Left cardiac atrium (tissue), 4 donors: ENCODE results near the gene ATP5MC2. TPM values are rescaled to one million over a fixed set of nuclear protein-coding genes. Genes with fewer than 3 reads are reported as not detected.
"Not testable (repeated sequence)": the region's sequence is repeated elsewhere in the genome, so short reads cannot be mapped to it uniquely, and the experiment has no call there.

Experiments used
- ATAC-seq, 2 donors: fragments of 200-7000 bp; cut with Tn5 transposase; one replicate each; pipeline ENCODE4 v1.9.1; 2020; ENCODE audit warnings: mild to moderate bottlenecking in 2 of 2, moderate library complexity in 2 of 2
- DNase-seq: peaks from one replicate; pipeline ENCODE4 v3.0.0-alpha.2; 2020
- intact Hi-C, 2 donors: fragments of 100-400 bp; cut with DNase I; formaldehyde crosslinking; loops; one replicate each; pipeline versions ENCODE4 v1.14.1 to v1.15.1; 2022 to 2023
- long read RNA-seq: library from polyadenylated mRNA; unstranded; transcript quantifications from one replicate; pipeline ENCODE4 v2.0.0, GENCODE V29; 2021
- total RNA-seq, 2 donors: library from RNA; stranded (reverse); fragmentation: NEBNext Ultra II Directional; extraction: Animal tissue kit (Norgen Biotek cat#: 25700); gene quantifications; one replicate each; pipeline ENCODE4 v1.2.1, GENCODE V29; 2021
- donor health status: DM: no; HTN: yes; CAD: no.
- donor health status: DM: no; HTN: yes; CAD: no; lungs with severe emphysema.
- donor health status: DM: yes; HTN: yes; CAD: no.
- donor health status: Dilated cardiomyopathy.

Gene ATP5MC2
- total RNA-seq: 100 to 1,000 TPM; 416 TPM
- long read RNA-seq, transcript ATP5MC2-202 (5 exons, 878 nt): major isoform, 23 of 30 reads
- long read RNA-seq, partial matches to known transcripts: 0 of 30 reads
- long read RNA-seq, other reads (novel, unspliced or antisense): 3 of 30 reads

- ATAC-seq (peak; percentile 95 to 96), DNase-seq (peak; percentile 98)
- intact Hi-C loops: loop anchor here (2.0 to 10.0 kb wide), 3 partner anchors 79 to 131 kb away; no protein-coding TSS in a partner anchor
These were observed at the start of gene ATP5MC2 for GRCh38 chr12:53675701-53676607. Gene ATP5MC2, minus strand, starts transcription at chr12:53676083. Its CDS starts 3,469 bp downstream, at chr12:53672614.

DNA sequence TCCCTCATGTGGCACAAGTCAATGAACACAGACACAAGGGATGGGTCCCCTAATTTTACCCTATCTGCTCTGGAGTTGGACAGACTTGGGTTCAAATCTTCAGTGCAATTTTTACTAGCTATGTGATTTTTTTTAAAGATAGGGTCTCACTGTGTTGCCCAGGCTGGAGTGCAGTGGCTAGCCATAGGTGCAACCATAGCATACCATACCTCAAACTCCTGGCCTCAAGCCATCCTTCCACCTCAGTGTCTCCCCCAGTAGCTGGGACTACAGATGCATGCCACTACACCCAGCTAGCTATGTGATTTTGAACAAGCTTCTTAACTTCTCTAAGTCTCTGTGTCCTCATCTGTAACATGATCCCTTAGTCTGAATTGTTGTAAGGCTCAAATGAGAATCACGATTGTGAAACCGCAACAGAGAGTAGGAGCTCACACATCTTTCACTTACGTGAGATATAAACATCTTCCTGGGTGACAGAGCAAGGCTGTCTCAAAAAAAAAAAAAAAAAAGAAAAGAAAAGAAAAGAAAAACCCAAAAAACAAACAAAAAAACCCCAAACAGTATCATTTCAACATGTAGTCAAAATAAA, 46.7 kb upstream of the ATP5MC2 start:
- DNase-seq (no peak), ATAC-seq (no peak)
- intact Hi-C loops: no loop called here

DNA sequence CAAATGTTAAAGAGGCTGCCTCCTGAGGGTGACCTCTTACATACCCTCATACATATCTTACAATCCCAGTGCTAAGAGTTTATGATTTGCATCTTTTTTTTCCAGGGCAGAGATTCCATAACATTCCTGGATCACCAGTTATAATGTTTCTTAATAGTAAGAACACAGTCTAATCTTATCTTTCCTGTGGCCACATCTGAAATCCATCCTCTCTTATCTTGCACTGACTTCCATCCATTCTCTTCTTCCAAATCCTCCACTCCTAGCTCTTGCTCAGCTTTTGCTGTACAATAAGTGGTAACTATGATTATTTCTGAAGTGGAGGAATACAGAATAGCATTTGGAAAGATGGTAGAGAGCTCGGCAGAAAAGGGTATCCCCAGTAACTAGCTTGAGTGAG, 45.1 kb upstream of the ATP5MC2 start:
- intact Hi-C loops: no loop called here
- no peak for DNase-seq
- no peak for ATAC-seq

DNA sequence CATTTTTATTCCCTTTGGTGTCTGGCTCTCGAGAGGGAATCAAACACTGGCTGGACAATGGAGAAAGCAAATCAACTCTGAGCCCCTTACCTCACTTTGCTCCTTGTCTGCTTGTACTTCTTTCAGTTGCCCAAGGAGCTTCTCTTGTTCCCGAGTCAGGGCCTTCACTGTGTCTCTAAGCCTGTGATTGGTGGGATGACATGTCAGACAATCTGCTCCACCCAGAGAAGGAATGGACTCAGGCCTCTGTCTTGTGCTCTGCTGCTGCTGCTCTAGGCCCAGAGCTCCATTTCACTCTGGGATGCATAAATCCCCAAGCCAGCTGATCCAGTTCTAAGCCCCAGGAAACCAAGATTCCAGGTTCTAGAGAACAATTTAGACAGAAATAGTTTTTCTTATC, 43.8 kb upstream of the ATP5MC2 start:
- ATAC-seq (no peak), DNase-seq (no peak)
- intact Hi-C loops: no loop called here

GRCh38 chr12:53718567-53718966, 42.7 kb upstream of the ATP5MC2 start:
- ATAC-seq, DNase-seq, intact Hi-C loops: not testable (repeated sequence)

GRCh38 chr12:53717319-53717718, 41.4 kb upstream of the ATP5MC2 start:
- peak; percentile 90 to 91 for ATAC-seq
- DNase-seq: no peak
- intact Hi-C loops: no loop called here

DNA sequence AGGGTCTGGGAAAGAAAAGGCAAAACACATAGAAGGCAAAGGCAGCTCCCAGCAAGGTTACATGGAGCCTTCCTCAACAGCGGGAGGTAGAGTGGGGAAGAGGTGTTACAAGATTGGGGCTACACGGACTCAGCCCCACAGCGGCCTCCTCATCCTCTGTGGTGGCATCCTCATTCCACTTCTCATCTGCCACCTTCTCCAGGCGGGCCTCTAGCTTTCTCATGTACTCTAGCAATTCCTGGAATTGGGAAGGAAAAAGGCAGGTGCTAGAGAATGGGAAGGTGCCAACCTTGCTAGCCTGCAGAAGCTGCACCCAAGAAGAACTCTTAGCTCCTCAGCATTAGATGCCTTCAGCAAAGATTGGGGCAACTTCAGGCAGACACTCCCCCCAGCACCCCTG, 38.1 kb upstream of the ATP5MC2 start:
- ATAC-seq: no peak
- DNase-seq: no peak
- intact Hi-C loops: no loop called here

DNA sequence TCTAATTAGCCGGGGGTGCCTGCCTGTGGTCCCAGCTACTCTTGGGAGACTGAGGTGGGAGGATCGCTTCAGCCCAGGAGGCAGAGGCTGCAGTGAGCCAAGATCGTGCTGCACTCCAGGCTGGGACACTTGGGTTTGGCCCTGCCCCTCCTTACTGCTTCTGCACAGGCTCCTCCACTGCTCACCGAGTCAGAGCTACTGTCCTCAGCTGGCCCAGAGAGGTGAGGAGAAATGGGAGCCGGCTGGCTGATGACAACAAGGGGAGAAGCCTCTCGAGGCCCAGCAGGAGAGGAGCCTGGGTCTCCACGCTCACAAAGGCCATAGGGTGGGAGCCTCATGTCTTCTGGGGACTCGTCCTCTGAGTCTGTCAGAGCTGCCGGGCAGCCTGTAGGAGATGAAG, 37.6 kb upstream of the ATP5MC2 start:
- no peak for ATAC-seq
- intact Hi-C loops: no loop called here

DNA sequence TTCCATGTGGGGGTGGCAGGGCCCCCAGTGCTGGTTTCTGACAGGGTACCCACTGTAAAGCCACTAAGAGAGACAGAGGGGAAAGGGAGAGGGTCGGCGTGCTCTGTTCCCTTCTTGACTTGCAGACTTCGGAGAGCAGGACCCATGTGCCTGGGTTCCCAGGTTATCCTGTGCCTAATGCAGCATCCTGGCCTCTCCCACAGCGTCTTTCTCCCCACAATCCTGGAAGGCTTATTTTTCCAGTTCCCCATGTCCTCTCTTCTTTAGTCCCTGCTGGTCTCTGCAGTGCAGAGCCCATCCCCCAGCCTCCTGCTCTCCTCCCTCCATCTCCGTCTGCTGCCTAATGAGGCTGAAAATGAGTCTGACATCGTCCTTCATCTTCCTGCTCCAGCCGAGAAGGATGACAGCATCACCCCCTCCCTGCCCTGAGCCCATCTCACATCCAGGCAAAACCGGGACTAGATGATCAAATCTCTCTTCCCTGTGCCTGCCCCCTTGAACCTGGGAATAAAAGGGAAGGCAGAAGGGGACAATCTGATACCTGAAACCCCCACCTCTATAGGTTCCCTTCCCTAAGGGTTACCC, 36.3 kb upstream of the ATP5MC2 start:
- intact Hi-C loops: no loop called here
- ATAC-seq (no peak), DNase-seq (no peak)

More for the DNA sequence above, 37.6 kb upstream of the ATP5MC2 start:
- no peak for DNase-seq

- intact Hi-C loops: no loop called here
- DNase-seq (no peak), ATAC-seq (no peak)
These were observed 34.2 kb upstream of the ATP5MC2 start for GRCh38 chr12:53710091-53710490.

DNA sequence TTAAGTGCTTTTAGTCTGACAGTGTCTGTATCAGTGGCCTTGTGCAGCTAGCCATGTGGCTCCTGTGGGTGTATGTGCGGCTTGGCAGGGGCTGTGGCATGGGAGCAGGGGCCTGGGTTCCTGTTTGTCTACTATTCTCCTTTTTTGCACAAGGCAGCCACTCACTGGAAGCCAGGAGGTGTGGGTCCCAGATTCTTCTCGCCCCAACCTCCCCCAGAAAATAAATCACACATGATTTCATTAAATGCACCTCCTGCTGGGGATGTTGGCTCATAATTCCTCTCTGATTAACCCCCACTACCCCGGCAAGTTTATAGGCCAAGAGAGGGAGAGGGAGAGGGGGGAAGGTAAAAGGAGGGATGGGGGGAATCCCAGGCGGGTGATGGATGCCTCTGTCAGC, 33.8 kb upstream of the ATP5MC2 start:
- DNase-seq (no peak), ATAC-seq (no peak)
- intact Hi-C loops: no loop called here

DNA sequence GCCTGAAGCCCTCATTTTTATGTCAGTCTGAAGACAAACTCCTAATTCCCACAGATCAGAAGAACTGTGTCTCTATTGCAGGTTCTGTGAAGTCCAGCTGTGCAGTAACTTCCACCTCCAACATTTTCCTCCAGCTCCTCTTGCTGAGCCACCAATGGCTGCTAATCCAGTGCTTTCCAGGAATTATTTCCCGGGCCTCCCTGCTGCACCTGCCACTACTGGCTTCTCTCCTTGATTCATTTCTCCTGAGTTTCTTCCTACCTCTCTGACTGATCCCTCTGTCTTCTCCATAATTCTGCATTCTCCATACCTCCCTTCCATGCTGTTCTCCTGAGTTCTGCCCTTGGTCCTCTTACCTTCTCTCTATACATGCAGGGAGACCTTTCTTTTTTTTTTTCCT, 30.2 kb upstream of the ATP5MC2 start:
- DNase-seq: no peak
- ATAC-seq: no peak
- intact Hi-C loops: no loop called here

DNA sequence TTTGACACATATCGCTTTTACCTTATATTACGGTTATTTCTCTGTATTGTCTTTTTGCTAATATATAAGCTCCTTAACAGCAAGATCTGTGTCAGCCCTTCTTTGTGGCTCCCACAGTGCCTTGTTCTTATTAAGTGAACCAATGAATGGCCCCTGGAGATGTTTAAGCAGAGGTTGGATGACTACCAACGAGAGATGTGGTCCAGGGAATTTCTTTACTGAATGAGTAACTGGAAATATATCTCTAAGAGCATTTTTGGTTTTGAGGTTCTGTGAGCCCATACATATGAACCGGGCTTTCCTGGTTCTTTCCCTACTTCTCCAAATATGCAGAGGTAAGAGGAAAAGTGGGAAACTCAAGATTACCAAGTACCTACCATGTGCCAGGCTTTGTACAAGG, 27.9 kb upstream of the ATP5MC2 start:
- intact Hi-C loops: loop anchor here in 1 of 2 donors (2.0 kb wide), 1 partner anchor 39 kb away; no protein-coding TSS in a partner anchor
- ATAC-seq (no peak), DNase-seq (no peak)

DNA sequence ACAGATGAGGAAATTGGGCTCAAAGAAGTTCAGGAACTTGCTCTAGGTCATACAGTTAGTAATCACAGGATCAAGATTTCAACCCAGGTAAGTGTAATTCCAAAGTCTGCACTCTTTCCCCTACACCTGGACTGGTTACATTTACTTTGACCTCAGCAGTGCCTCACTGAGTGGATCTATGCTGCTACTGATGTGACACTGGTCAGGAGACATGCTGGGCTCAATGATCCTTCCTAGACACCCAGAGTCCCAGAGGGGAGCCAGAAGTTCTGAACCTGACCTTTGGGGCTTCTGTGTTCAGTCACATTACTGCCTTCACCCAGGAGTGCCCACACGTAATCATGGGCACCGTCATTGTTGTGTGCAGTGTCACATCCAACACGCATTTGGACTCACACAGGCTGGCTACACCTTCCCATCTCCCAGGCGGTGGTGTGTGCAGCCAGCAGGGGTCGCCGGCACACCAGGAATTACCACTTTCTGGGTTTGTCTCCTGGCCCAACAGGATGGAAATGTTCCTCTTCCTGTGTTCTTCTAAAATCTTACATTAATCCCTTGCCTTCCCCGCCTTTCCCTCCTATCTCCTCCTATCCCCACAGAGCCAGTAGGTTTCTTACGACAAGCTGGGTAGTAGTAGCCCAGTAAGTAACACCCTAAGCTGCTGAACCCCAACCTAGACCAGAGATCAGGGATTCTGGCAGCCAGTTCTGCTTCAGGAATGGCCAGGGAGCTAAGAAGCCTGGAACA, 25.8 kb upstream of the ATP5MC2 start:
- ATAC-seq (peak; percentile 94 to 95), DNase-seq (peak; percentile 86)
- intact Hi-C loops: loop anchor here (1.0 to 2.0 kb wide), 3 partner anchors 41 to 45 kb away; no protein-coding TSS in a partner anchor

DNA sequence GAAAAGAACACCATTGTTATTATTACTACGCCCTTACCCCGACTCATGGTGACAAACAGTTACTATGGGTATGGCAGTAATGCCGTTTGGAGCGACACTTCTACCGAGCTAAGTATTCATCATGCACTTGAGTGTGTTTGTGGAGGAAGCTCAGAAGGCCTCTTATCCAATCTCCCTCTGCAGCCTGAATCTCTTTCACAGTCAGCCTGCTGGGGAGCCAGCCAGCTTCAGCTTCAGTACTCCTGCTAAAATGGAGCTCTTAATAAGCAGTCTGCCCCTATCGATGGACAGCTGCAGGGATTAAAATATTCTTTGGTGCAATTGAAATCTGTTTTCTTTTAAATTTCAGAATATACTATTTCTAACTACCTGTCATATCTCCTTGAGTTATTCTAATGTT, 24.7 kb upstream of the ATP5MC2 start:
- DNase-seq (no peak), ATAC-seq (no peak)
- intact Hi-C loops: loop anchor here in 1 of 2 donors (2.0 kb wide), 1 partner anchor 44 kb away; no protein-coding TSS in a partner anchor

GRCh38 chr12:53699678-53700025, 23.8 kb upstream of the ATP5MC2 start:
- DNase-seq (no peak), ATAC-seq (no peak)
- intact Hi-C loops: loop anchor here in 1 of 2 donors (2.0 kb wide), 1 partner anchor 45 kb away; no protein-coding TSS in a partner anchor

DNA sequence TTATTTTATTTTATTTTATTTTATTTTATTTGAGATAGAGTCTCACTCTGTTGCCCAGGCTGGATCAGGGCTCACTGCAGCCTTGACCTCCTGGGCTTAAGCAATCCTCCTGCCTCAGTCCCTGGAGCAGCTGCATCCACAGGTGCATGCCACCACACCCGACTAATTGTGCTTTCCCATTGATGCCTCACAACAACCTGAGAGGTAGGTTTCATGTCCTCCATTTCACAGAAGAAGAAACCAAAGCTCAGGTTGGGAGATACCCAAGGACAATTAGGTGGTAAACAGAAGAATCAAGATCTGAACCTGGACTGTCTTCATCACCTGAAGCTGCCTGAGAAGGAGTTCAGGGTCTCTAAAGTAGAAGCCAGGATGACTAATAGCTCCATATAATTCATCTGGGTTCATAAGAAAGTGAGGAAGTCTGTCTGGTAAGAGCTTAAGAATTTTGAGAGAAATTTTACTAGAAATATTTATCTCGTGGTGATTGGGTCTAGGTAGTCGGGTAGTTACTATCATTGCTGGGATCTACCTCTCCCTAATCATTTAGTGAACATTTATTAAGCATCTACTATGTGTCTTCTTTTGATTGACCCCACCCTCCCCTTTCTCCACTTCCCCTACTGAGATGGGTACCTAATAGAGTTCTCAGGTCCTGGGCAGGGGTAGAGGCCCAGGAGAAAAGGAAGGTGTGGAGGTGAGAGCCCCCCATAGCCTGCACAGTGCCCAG, 23.2 kb upstream of the ATP5MC2 start:
- intact Hi-C loops: no loop called here
- DNase-seq (no peak), ATAC-seq (no peak)

DNA sequence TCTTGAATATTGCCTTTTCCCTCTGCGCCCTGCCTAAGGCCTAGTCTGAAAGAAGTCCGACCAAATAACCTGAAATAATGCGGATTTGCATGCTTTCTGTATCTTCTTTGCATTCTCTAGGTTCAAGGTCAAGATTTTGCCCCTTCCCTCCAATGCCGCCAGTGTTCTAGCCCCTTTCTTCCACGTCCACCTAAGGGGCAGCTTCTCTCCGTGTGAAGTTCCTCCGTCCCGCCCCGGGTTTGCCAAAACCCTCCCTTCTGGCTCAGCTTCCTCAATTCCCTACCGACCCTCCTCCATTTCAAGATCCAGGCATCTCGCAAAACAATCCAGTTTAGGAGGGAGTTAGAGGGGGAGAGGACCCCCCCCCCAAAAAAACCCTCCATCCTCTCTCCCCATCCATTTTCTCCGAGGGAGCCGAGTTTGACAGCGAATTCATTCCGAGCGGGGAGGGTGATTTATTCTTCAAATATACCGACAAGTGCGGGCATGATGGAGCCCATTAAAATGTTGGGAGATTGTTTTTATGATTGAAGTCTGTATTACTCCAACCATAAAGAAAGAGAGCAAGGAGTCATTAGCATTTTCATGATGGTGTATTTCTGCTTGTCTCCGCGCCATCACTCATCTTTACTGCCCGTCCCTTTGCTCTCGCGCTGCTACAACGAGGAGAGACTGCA, 20.9 kb upstream of the ATP5MC2 start:
- DNase-seq (no peak), ATAC-seq (peak; percentile 19 to 35)
- intact Hi-C loops: no loop called here
